CD14-positive monocyte (primary cell): ENCODE data around the gene E2F2. TPM values are rescaled to one million over a fixed set of nuclear protein-coding genes. Genes with fewer than 3 reads are reported as not detected.
A peak's percentile ranks its signal among the peaks of the same experiment; 100 is the strongest.

Experiments used
- DNase-seq, 3 donors: peaks; one replicate each; pipeline ENCODE4 v3.0.0-alpha.2; 2011 to 2022
- H2AFZ ChIP-seq: 2 replicates; pipeline ENCODE4 v1.6.0; 2012; ENCODE audit warnings: mild to moderate bottlenecking, low read depth, low read length, inconsistent platforms; ENCODE audit not compliant: insufficient read depth, poor library complexity, severe bottlenecking
- H3K27ac ChIP-seq, 2 donors: 1 replicate in 1 of 2; 2 replicates in 1 of 2; pipeline ENCODE4 v1.5.1; 2012 to 2013; ENCODE audit warnings: low read length in 2 of 2, control low read depth in 1 of 2, inconsistent platforms in 1 of 2, low read depth in 1 of 2, mild to moderate bottlenecking in 1 of 2
- H3K27me3 ChIP-seq, 2 donors: one replicate each; pipeline versions ENCODE4 v1.6.0 to v1.6.1; 2011 to 2013; ENCODE audit warnings: low read length in 2 of 2; ENCODE audit not compliant: control insufficient read depth in 2 of 2, insufficient read depth in 2 of 2
- H3K36me3 ChIP-seq, 2 donors: replicated peaks in 1 of 2; 1 replicate in 1 of 2; 2 replicates in 1 of 2; pipeline versions ENCODE4 v1.5.1 to v1.6.1; 2012 to 2013; ENCODE audit warnings: low read length in 2 of 2, control low read depth in 1 of 2, inconsistent platforms in 1 of 2, mild to moderate bottlenecking in 1 of 2; ENCODE audit not compliant: insufficient read depth in 2 of 2, control insufficient read depth in 1 of 2
- H3K4me1 ChIP-seq, 2 donors: 1 replicate in 1 of 2; 2 replicates in 1 of 2; pipeline versions ENCODE4 v1.5.1 to v1.6.1; 2012 to 2013; ENCODE audit warnings: low read length in 2 of 2, control low read depth in 1 of 2, inconsistent platforms in 1 of 2, mild to moderate bottlenecking in 1 of 2, moderate library complexity in 1 of 2; ENCODE audit not compliant: insufficient read depth in 2 of 2, control insufficient read depth in 1 of 2
- H3K4me2 ChIP-seq: replicated peaks from 2 replicates; pipeline ENCODE3; 2012; ENCODE audit warnings: low read length, moderate library complexity, mild to moderate bottlenecking; ENCODE audit not compliant: poor library complexity, severe bottlenecking; ENCODE audit errors: extremely low read depth
- H3K4me3 ChIP-seq, 3 experiments: fragments of 200-600 bp in 1 of 3; sonication (generic) in 1 of 3; replicated peaks in 1 of 3; 1 replicate in 2 of 3; 2 replicates in 1 of 3; pipeline ENCODE4 v1.5.1; 2011 to 2013; ENCODE audit warnings: low read length in 3 of 3, mild to moderate bottlenecking in 3 of 3, control low read depth in 2 of 3, low read depth in 2 of 3, inconsistent platforms in 1 of 3, moderate library complexity in 1 of 3
- H3K79me2 ChIP-seq: 2 replicates; pipeline ENCODE4 v1.6.0; 2012; ENCODE audit warnings: mild to moderate bottlenecking, control low read depth, inconsistent platforms, low read length, moderate library complexity; ENCODE audit not compliant: insufficient read depth
- H3K9ac ChIP-seq: 2 replicates; pipeline ENCODE4 v1.6.0; 2017; ENCODE audit warnings: low read length, mild to moderate bottlenecking; ENCODE audit not compliant: insufficient read depth, poor library complexity, severe bottlenecking
- H3K9me3 ChIP-seq, 2 donors: replicated peaks in 1 of 2; 1 replicate in 1 of 2; 2 replicates in 1 of 2; pipeline versions ENCODE4 v1.5.1 to v1.6.1; 2012 to 2013; ENCODE audit warnings: low read length in 2 of 2, control low read depth in 1 of 2; ENCODE audit not compliant: control insufficient read depth in 1 of 2, insufficient read depth in 1 of 2
- H4K20me1 ChIP-seq: 2 replicates; pipeline ENCODE4 v1.6.0; 2012; ENCODE audit warnings: mild to moderate bottlenecking, low read length, control low read depth, moderate library complexity; ENCODE audit not compliant: insufficient read depth
- H3K27ac Mint-ChIP-seq, 7 donors: one replicate each; pipeline ENCODE4 v1.8.0; 2020; ENCODE audit warnings: mild to moderate bottlenecking in 7 of 7, mixed read lengths in 7 of 7, moderate library complexity in 6 of 7, inconsistent platforms in 2 of 7
- H3K27me3 Mint-ChIP-seq, 3 donors: one replicate each; pipeline ENCODE4 v1.8.0; 2021 to 2022; ENCODE audit warnings: low read depth in 3 of 3, mild to moderate bottlenecking in 3 of 3, mixed read lengths in 3 of 3, moderate library complexity in 3 of 3, inconsistent platforms in 1 of 3
- H3K36me3 Mint-ChIP-seq, 2 donors: one replicate each; pipeline ENCODE4 v1.8.0; 2020; ENCODE audit warnings: mixed read lengths in 2 of 2, inconsistent platforms in 1 of 2, mild to moderate bottlenecking in 1 of 2
- H3K4me1 Mint-ChIP-seq: one replicate; pipeline ENCODE4 v1.8.0; 2020; ENCODE audit warnings: mild to moderate bottlenecking, mixed read lengths
- H3K4me3 Mint-ChIP-seq, 2 donors: one replicate each; pipeline ENCODE4 v1.8.0; 2020; ENCODE audit warnings: mild to moderate bottlenecking in 2 of 2, mixed read lengths in 2 of 2, moderate library complexity in 1 of 2
- H3K9me3 Mint-ChIP-seq, 7 donors: one replicate each; pipeline ENCODE4 v1.8.0; 2020 to 2022; ENCODE audit warnings: mixed read lengths in 7 of 7, mild to moderate bottlenecking in 6 of 7, moderate library complexity in 6 of 7, inconsistent platforms in 2 of 7
- CTCF ChIP-seq: fragments of 200-600 bp; IDR thresholded peaks from one replicate; pipeline ENCODE4 v1.8.0; 2022; ENCODE audit warnings: antibody characterized with exemption, mild to moderate bottlenecking
- WGBS: methylation state at CpG from one replicate; pipeline ENCODE4 v1.1.5; 2013; ENCODE audit warnings: missing lambda C conversion rate; ENCODE audit not compliant: insufficient coverage; 5-methylcytosine and 5-hydroxymethylcytosine counted together
- intact Hi-C, 2 donors: fragments of 100-400 bp; cut with micrococcal nuclease; formaldehyde crosslinking; loops; one replicate each; pipeline versions ENCODE4 v1.15.0 to v1.15.1; 2023
- polyA plus RNA-seq, 3 donors: library from polyadenylated mRNA; depleted of rRNA in 1 of 3; unstranded in 2 of 3; stranded (reverse) in 1 of 3; fragments of 300-500 nt in 2 of 3; fragments of >200 nt in 1 of 3; fragmentation: Illumina TruSeq in 2 of 3; gene quantifications; 1 replicate in 2 of 3; 2 replicates in 1 of 3; pipeline ENCODE4 v1.2.3, GENCODE V29; 2012 to 2021

The E2F2 gene
- polyA plus RNA-seq, 3 donors = 0.24 to 4.7 (median 1.8) TPM

GRCh38 chr1:23478896-23479665 is 52.0 kb downstream of the E2F2 start:
- 88% methylated on average over 8 of the region's 9 CpGs for WGBS
- H3K4me3 Mint-ChIP-seq = no peak overlapping the region
- TF ChIP-seq CTCF = no peak
- Histone ChIP-seq H3K36me3 (no peaks in the 10 kb centered on the region), H3K79me2 (no peaks in the 10 kb centered on the region), H3K27ac (no peak overlapping the region), H4K20me1 (no peaks in the 10 kb centered on the region), H3K4me3 (no peak overlapping the region), H3K4me1 (peaks cover 7 to 11% of the 10 kb centered on the region in 2 donors), H3K4me2 (no peak overlapping the region), H2AFZ (no peak overlapping the region), H3K9ac (no peak overlapping the region), H3K27me3 (peaks cover 27 to 36% of the 10 kb centered on the region in 2 donors), H3K9me3 (peaks cover 0 to 14% of the 10 kb centered on the region in 2 donors)
- peaks cover 0 to 9% (median 3%) of the 10 kb centered on the region in 7 donors for H3K9me3 Mint-ChIP-seq
- H3K36me3 Mint-ChIP-seq = peaks cover 0 to 5% of the 10 kb centered on the region in 2 donors
- peaks cover 9% of the 10 kb centered on the region for H3K4me1 Mint-ChIP-seq
- no peak overlapping the region for H3K27ac Mint-ChIP-seq
- peaks cover 40 to 47% (median 44%) of the 10 kb centered on the region in 3 donors for H3K27me3 Mint-ChIP-seq
- DNase-seq = no peak
- intact Hi-C loops = no loop called here

GRCh38 chr1:23477359-23478144 is 53.5 kb downstream of the E2F2 start:
- Histone ChIP-seq H3K9ac (no peak overlapping the region), H3K36me3 (no peaks in the 10 kb centered on the region), H4K20me1 (no peaks in the 10 kb centered on the region), H2AFZ (no peak overlapping the region), H3K9me3 (peaks cover 0 to 6% of the 10 kb centered on the region in 2 donors), H3K27ac (no peak overlapping the region), H3K4me1 (no peaks in the 10 kb centered on the region), H3K27me3 (peaks cover 17 to 25% of the 10 kb centered on the region in 2 donors), H3K4me3 (no peak overlapping the region), H3K79me2 (no peaks in the 10 kb centered on the region), H3K4me2 (no peak overlapping the region)
- Mint-ChIP-seq H3K27ac (peak overlapping the region in 2 of 7 donors; percentile 2 to 60), H3K27me3 (peaks cover 30 to 36% (median 32%) of the 10 kb centered on the region in 3 donors), H3K9me3 (peaks cover 0 to 2% (median 0%) of the 10 kb centered on the region in 7 donors), H3K4me1 (no peaks in the 10 kb centered on the region), H3K4me3 (no peak overlapping the region), H3K36me3 (no peaks in the 10 kb centered on the region)
- intact Hi-C loops = no loop called here
- no peak for TF ChIP-seq CTCF
- DNase-seq = no peak
- WGBS = 94% methylated on average over 7 of the region's 10 CpGs
